Measurements from ENCODE around the gene S100PBP. TPM values are rescaled to one million over a fixed set of nuclear protein-coding genes. Genes with fewer than 3 reads are reported as not detected.
A peak's percentile ranks its signal among the peaks of the same experiment; 100 is the strongest.

Gene S100PBP
- total RNA-seq, 1 donor from 2014 or later: 50.2 TPM

DNA sequence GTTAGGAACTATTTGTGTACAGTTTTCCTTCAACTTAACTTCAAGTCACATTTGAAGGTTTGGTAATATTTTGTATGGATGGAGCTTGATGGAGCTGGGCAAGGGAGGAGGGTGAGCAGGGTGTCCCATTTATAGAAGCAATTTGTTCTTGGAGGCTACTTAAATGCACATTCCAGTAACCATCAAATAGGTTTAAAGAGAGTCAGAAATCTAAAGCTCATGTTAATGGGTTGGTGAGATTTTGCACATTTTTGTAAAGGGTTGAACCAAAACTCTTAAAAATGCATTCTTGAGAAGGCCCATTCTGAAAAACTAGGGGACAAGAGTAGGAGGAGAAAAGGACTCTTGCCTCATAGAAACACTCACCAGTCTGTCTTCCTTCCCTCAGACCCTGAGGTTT is 43.1 kb downstream of the S100PBP start:
- H3K27ac Mint-ChIP-seq: no peak overlapping the region
- DNase-seq (ENCODE audit: low spot score): no peak
- intact Hi-C loops (cut with micrococcal nuclease): no loop called here
- H3K4me1 Mint-ChIP-seq (ENCODE audit: low read depth): no peaks in the 10 kb centered on the region
- H3K4me3 Mint-ChIP-seq (ENCODE audit: low read depth): no peak overlapping the region
- H3K36me3 Mint-ChIP-seq (ENCODE audit: low read depth): peaks cover 49% of the 10 kb centered on the region
- H3K9me3 Mint-ChIP-seq: no peaks in the 10 kb centered on the region
- H3K27me3 Mint-ChIP-seq (ENCODE audit: low read depth): no peaks in the 10 kb centered on the region

DNA sequence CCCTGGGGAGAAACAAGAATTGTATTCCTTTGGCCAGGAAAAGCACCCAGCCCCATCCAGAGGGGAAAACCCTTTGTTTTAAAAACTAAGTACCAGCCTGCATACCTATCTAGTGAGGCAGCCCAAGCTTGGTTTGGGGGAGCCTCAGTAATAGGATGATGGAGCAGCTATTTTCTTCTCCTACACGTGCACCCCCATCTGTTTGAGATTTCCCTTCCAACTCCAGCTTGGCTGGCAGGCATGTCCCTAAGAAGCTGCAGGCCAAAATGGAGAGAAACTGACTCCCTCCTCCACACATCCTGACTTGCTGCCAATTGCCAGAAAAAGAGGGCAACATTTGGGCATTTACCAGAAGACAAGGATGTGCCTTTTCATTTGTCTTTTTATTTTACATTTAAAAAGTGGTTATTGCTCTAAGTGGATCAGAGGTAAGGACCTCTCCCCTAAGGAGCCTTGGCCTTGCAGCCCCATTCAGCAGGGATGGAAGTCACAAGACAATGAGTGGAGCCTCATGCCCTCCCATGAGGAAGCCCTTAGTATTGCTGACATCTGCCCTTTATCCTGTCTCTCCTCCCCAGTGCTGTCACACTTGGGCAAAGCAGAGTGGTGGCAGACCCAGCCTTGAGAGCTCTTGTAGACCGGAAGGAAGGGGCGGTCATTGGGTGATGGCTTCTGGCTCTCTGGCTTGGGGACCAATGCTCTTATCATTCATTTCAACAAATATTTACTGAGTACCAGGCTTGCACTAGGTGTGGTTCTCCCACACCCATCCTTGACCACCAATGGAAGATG is 44.6 kb downstream of the S100PBP start:
- Mint-ChIP-seq H3K36me3 (ENCODE audit: low read depth) (peaks cover 38% of the 10 kb centered on the region), H3K4me1 (ENCODE audit: low read depth) (no peaks in the 10 kb centered on the region), H3K9me3 (no peaks in the 10 kb centered on the region), H3K4me3 (ENCODE audit: low read depth) (no peak overlapping the region), H3K27me3 (ENCODE audit: low read depth) (no peaks in the 10 kb centered on the region), H3K27ac (no peak overlapping the region)
- intact Hi-C loops (cut with micrococcal nuclease): no loop called here
- DNase-seq (ENCODE audit: low spot score): no peak

GRCh38 chr1:32863218-32863880 is 45.9 kb downstream of the S100PBP start:
- Mint-ChIP-seq H3K27ac (no peak overlapping the region), H3K27me3 (ENCODE audit: low read depth) (no peaks in the 10 kb centered on the region), H3K4me1 (ENCODE audit: low read depth) (no peaks in the 10 kb centered on the region), H3K4me3 (ENCODE audit: low read depth) (no peak overlapping the region), H3K36me3 (ENCODE audit: low read depth) (peaks cover 32% of the 10 kb centered on the region), H3K9me3 (no peaks in the 10 kb centered on the region)
- intact Hi-C loops (cut with micrococcal nuclease): no loop called here
- DNase-seq (ENCODE audit: low spot score): no peak

GRCh38 chr1:32863881-32864245 is 46.4 kb downstream of the S100PBP start:
- H3K36me3 Mint-ChIP-seq (ENCODE audit: low read depth): peaks cover 33% of the 10 kb centered on the region
- no peak overlapping the region for H3K27ac Mint-ChIP-seq
- DNase-seq (ENCODE audit: low spot score): no peak
- H3K4me3 Mint-ChIP-seq (ENCODE audit: low read depth): no peak overlapping the region
- no peaks in the 10 kb centered on the region for H3K4me1 Mint-ChIP-seq (ENCODE audit: low read depth)
- intact Hi-C loops (cut with micrococcal nuclease): no loop called here
- no peaks in the 10 kb centered on the region for H3K9me3 Mint-ChIP-seq
- peaks cover under 1% of the 10 kb centered on the region for H3K27me3 Mint-ChIP-seq (ENCODE audit: low read depth)

DNA sequence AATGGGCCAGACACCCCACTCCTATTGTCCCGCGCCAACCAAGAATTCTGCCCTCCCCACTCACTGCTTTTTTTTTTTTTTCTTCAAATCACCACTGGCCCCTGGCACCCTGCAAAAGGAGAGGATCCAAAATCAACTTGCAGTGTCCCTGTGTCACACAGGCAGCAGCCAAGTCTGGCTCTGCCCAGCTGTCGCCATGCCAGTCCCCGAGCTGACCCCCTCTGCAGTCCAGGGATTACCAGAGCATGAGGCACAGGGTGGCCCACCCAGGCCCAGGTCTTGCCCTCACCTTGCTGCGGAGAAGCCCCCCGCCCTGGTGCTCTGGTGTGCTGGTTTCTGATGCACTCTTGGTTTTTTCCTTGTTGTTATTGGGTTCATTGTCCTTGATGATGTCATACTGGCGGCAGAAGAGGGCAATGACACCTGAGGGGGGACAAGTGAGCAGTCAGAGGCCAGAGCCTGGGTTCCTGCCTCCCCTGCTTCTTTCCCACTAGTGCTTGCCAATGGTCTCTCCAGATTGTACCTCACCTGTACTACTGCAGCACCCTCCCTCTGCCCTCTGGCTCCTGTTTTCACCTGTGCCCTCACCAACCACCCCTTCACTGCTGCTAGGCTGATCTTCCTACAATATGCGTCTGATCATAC is 47.0 kb downstream of the S100PBP start:
- H3K9me3 Mint-ChIP-seq: no peaks in the 10 kb centered on the region
- intact Hi-C loops (cut with micrococcal nuclease): no loop called here
- peaks cover 33% of the 10 kb centered on the region for H3K36me3 Mint-ChIP-seq (ENCODE audit: low read depth)
- H3K4me1 Mint-ChIP-seq (ENCODE audit: low read depth): no peaks in the 10 kb centered on the region
- H3K27ac Mint-ChIP-seq: no peak overlapping the region
- H3K27me3 Mint-ChIP-seq (ENCODE audit: low read depth): peaks cover 7% of the 10 kb centered on the region
- H3K4me3 Mint-ChIP-seq (ENCODE audit: low read depth): no peak overlapping the region
- DNase-seq (ENCODE audit: low spot score): no peak

GRCh38 chr1:32865639-32866405 is 48.4 kb downstream of the S100PBP start:
- intact Hi-C loops (cut with micrococcal nuclease): no loop called here
- Mint-ChIP-seq H3K36me3 (ENCODE audit: low read depth) (peaks cover 36% of the 10 kb centered on the region), H3K27me3 (ENCODE audit: low read depth) (peaks cover 14% of the 10 kb centered on the region), H3K4me3 (ENCODE audit: low read depth) (no peak overlapping the region), H3K4me1 (ENCODE audit: low read depth) (peaks cover 2% of the 10 kb centered on the region), H3K9me3 (no peaks in the 10 kb centered on the region), H3K27ac (no peak overlapping the region)
- DNase-seq (ENCODE audit: low spot score): no peak

GRCh38 chr1:32867151-32867550 is 49.7 kb downstream of the S100PBP start:
- no peak overlapping the region for H3K4me3 Mint-ChIP-seq (ENCODE audit: low read depth)
- H3K9me3 Mint-ChIP-seq: no peaks in the 10 kb centered on the region
- H3K27ac Mint-ChIP-seq: no peak overlapping the region
- H3K27me3 Mint-ChIP-seq (ENCODE audit: low read depth): peaks cover 25% of the 10 kb centered on the region
- H3K4me1 Mint-ChIP-seq (ENCODE audit: low read depth): peaks cover 5% of the 10 kb centered on the region
- no peak for DNase-seq (ENCODE audit: low spot score)
- intact Hi-C loops (cut with micrococcal nuclease): no loop called here
- H3K36me3 Mint-ChIP-seq (ENCODE audit: low read depth): peaks cover 28% of the 10 kb centered on the region

DNA sequence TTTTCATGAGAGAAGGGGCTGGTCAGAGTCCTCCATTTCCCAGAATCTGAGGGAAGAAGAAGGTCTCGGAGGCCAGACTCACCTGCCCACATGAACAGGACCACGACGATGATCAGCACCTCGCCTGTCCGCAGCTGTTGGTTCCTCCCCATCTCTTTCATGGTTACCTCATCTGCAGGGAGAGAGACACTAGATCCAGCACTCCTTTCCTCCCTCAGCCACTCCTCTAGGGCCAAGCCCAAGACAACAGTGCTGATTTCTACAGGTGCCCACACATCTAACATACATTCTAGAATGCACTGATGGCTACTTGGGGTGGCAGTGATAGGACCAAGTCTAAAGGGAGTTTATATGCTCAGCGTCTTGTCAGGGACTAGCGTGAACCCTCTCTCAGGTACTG is 50.2 kb downstream of the S100PBP start:
- Mint-ChIP-seq H3K36me3 (ENCODE audit: low read depth) (peaks cover 25% of the 10 kb centered on the region), H3K27ac (no peak overlapping the region), H3K4me1 (ENCODE audit: low read depth) (peaks cover 5% of the 10 kb centered on the region), H3K27me3 (ENCODE audit: low read depth) (peaks cover 28% of the 10 kb centered on the region), H3K9me3 (no peaks in the 10 kb centered on the region), H3K4me3 (ENCODE audit: low read depth) (no peak overlapping the region)
- no peak for DNase-seq (ENCODE audit: low spot score)
- intact Hi-C loops (cut with micrococcal nuclease): no loop called here

DNA sequence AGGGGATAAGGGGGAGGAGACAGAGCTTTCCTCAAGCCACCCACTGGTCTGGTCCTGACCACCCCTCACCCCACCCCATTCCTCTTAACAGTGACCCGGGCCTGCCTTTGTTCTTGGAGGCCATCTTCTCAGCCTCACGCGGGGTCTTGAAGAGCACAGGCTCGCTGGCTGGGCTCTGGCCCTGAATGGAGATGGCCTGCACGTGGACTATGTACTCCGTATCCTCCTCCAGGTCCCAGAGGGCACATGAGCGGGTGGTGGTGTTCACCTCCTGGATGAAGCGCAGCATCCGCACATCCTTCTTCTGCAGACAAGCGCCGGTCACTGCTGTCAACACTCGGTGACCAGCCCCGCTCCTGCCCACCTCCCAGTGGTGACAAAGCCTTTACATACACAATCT is 50.6 kb downstream of the S100PBP start:
- H3K27me3 Mint-ChIP-seq (ENCODE audit: low read depth): peaks cover 30% of the 10 kb centered on the region
- H3K27ac Mint-ChIP-seq: no peak overlapping the region
- H3K4me1 Mint-ChIP-seq (ENCODE audit: low read depth): peaks cover 5% of the 10 kb centered on the region
- no peaks in the 10 kb centered on the region for H3K9me3 Mint-ChIP-seq
- DNase-seq (ENCODE audit: low spot score): no peak
- H3K36me3 Mint-ChIP-seq (ENCODE audit: low read depth): peaks cover 22% of the 10 kb centered on the region
- intact Hi-C loops (cut with micrococcal nuclease): no loop called here
- no peak overlapping the region for H3K4me3 Mint-ChIP-seq (ENCODE audit: low read depth)

DNA sequence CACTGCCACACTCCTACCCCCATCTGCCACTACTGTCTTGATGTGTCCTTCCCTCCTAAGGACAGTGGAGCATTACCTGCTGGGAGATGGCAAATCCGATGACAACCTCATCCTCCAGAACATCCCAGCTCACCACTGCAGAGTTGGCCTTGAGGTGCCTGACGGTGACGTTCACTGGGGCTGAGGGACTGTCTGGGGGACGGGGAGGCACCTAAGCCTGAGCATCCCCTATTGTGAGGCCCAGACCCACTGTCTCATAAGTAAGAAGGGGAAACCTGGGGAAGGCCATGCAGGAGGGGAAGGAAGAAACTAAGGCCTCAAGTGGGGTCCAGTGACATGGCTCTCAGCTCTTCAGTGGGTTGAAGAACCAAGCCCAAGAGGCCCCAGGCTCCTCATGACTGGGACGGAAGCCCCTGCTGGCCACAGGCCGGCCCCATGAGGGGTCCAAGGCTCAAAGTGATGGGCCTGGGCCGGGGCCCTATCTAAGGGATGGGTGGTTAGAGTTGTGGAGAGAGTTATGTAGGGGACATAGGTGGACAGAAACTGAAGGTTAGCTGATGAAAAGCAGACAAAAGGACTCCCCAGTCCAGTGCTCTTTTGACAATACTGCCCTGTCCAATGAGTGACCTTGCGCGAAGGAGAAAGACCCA is 51.5 kb downstream of the S100PBP start:
- H3K27me3 Mint-ChIP-seq (ENCODE audit: low read depth): peaks cover 30% of the 10 kb centered on the region
- intact Hi-C loops (cut with micrococcal nuclease): no loop called here
- H3K36me3 Mint-ChIP-seq (ENCODE audit: low read depth): peaks cover 22% of the 10 kb centered on the region
- H3K4me3 Mint-ChIP-seq (ENCODE audit: low read depth): no peak overlapping the region
- H3K27ac Mint-ChIP-seq: no peak overlapping the region
- peaks cover 5% of the 10 kb centered on the region for H3K4me1 Mint-ChIP-seq (ENCODE audit: low read depth)
- no peaks in the 10 kb centered on the region for H3K9me3 Mint-ChIP-seq
- DNase-seq (ENCODE audit: low spot score): no peak

GRCh38 chr1:32869923-32870614 is 52.6 kb downstream of the S100PBP start:
- DNase-seq (ENCODE audit: low spot score): no peak
- intact Hi-C loops (cut with micrococcal nuclease): no loop called here
- Mint-ChIP-seq H3K4me3 (ENCODE audit: low read depth) (peak overlapping the region; percentile 55), H3K27me3 (ENCODE audit: low read depth) (peaks cover 34% of the 10 kb centered on the region), H3K27ac (no peak overlapping the region), H3K4me1 (ENCODE audit: low read depth) (peaks cover 5% of the 10 kb centered on the region), H3K36me3 (ENCODE audit: low read depth) (peaks cover 15% of the 10 kb centered on the region), H3K9me3 (no peaks in the 10 kb centered on the region)

Measured in activated T-helper 2 cell treated with anti-CD3 and anti-CD28 coated beads, Interferon-gamma antibody, Interleukin-2, Interleukin-4, amounts not matched to agents 10 μg/mL and 5 μg/mL and 100 μg/mL, durations not matched to agents 14 hours and 24 hours and 36 hours (primary cell).